ENCODE results near the gene TMEFF1. TPM values are rescaled to one million over a fixed set of nuclear protein-coding genes. Genes with fewer than 3 reads are reported as not detected.

Gene TMEFF1
- total RNA-seq, 4 donors from 2014 or later: 0.10 to 1.1 (median 0.81) TPM; not detected in 1

GRCh38 chr9:100619665-100620064 is 146.7 kb downstream of the TMEFF1 start:
- no peak overlapping the region for H3K4me3 ChIP-seq
- H3K4me1 ChIP-seq: no peaks in the 10 kb centered on the region
- WGBS, 2 donors (ENCODE audit: low coverage in 1 of 2): 80 to 100% methylated on average over 1 of the region's 5 CpGs
- peaks cover 0 to 18% (median 0%) of the 10 kb centered on the region in 3 donors for H3K9me3 ChIP-seq
- H3K36me3 ChIP-seq: no peaks in the 10 kb centered on the region
- peaks cover 8% of the 10 kb centered on the region for H3K27me3 ChIP-seq
- ATAC-seq: no peak
- TF ChIP-seq POLR2AphosphoS5 (IDR thresholded peaks at IDR 0.05) (no peak), EP300 (IDR thresholded peaks at IDR 0.05) (no peak), POLR2A (IDR thresholded peaks at IDR 0.05) (no peak)
- TF ChIP-seq, protein P1, sequence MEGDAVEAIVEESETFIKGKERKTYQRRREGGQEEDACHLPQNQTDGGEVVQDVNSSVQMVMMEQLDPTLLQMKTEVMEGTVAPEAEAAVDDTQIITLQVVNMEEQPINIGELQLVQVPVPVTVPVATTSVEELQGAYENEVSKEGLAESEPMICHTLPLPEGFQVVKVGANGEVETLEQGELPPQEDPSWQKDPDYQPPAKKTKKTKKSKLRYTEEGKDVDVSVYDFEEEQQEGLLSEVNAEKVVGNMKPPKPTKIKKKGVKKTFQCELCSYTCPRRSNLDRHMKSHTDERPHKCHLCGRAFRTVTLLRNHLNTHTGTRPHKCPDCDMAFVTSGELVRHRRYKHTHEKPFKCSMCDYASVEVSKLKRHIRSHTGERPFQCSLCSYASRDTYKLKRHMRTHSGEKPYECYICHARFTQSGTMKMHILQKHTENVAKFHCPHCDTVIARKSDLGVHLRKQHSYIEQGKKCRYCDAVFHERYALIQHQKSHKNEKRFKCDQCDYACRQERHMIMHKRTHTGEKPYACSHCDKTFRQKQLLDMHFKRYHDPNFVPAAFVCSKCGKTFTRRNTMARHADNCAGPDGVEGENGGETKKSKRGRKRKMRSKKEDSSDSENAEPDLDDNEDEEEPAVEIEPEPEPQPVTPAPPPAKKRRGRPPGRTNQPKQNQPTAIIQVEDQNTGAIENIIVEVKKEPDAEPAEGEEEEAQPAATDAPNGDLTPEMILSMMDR (IDR thresholded peaks at IDR 0.05): no peak
- no peak overlapping the region for H3K27ac ChIP-seq

GRCh38 chr9:100623969-100624368 is 151.0 kb downstream of the TMEFF1 start:
- H3K27me3 ChIP-seq: peaks cover 3% of the 10 kb centered on the region
- WGBS, 2 donors (ENCODE audit: low coverage in 1 of 2): 47 to 54% methylated on average over 1 of the region's 1 CpG
- peaks cover 0 to under 1% (median 0%) of the 10 kb centered on the region in 3 donors for H3K9me3 ChIP-seq
- H3K4me3 ChIP-seq: no peak overlapping the region
- no peaks in the 10 kb centered on the region for H3K4me1 ChIP-seq
- H3K36me3 ChIP-seq: no peaks in the 10 kb centered on the region
- TF ChIP-seq POLR2A (IDR thresholded peaks at IDR 0.05): no peak
- TF ChIP-seq EP300 (IDR thresholded peaks at IDR 0.05): no peak
- TF ChIP-seq, protein P1 (IDR thresholded peaks at IDR 0.05): no peak
- no peak for TF ChIP-seq POLR2AphosphoS5 (IDR thresholded peaks at IDR 0.05)
- H3K27ac ChIP-seq: no peak overlapping the region
- no peak for ATAC-seq

- WGBS, 2 donors (ENCODE audit: low coverage in 1 of 2): 86 to 100% methylated on average over 1 of the region's 1 CpG
- Histone ChIP-seq H3K9me3 (no peaks in the 10 kb centered on the region), H3K4me1 (no peaks in the 10 kb centered on the region), H3K27ac (no peak overlapping the region), H3K4me3 (no peak overlapping the region), H3K27me3 (no peaks in the 10 kb centered on the region), H3K36me3 (no peaks in the 10 kb centered on the region)
- no peak for ATAC-seq
- no peak for TF ChIP-seq POLR2AphosphoS5 (IDR thresholded peaks at IDR 0.05)
- no peak for TF ChIP-seq EP300 (IDR thresholded peaks at IDR 0.05)
- no peak for TF ChIP-seq POLR2A (IDR thresholded peaks at IDR 0.05)
- TF ChIP-seq, protein P1 (IDR thresholded peaks at IDR 0.05): no peak
Measured at GRCh38 chr9:100626949-100627348, 154.0 kb downstream of the TMEFF1 start.

Other genes starting within 250 kb of the TMEFF1 start
- gene TEX10, start 120.2 kb upstream of the TMEFF1 start, total RNA-seq: 10 to 100 TPM in 3 of 4 donors, 1 to 10 TPM in 1; 10.0 to 19.0 (median 13.7) TPM
- gene MSANTD3, start 46.0 kb upstream of the TMEFF1 start, total RNA-seq: 10 to 100 TPM; 19.1 to 56.9 (median 34.8) TPM
- 1 to 10 TPM in 1 of 4 donors, under 1 TPM in 3; 0.27 to 1.3 (median 0.67) TPM for gene CAVIN4, start 104.9 kb downstream of the TMEFF1 start, total RNA-seq

Measured in gastroesophageal sphincter (tissue), 4 donors.